22Rv1 (cell line): ENCODE results near the gene TIMM44.

ENCODE experiments used
- ZFX ChIP-seq: fragments of 450-650 bp; IDR thresholded peaks from 2 replicates; pipeline ENCODE4 v1.6.1; 2017; ENCODE audit warnings: antibody characterized with exemption, borderline replicate concordance
- TF ChIP-seq, protein P1 (sequence below): fragments of 450-650 bp; IDR thresholded peaks from 2 replicates; pipeline ENCODE4 v1.5.1; 2017; ENCODE audit warnings: mild to moderate bottlenecking

DNA sequence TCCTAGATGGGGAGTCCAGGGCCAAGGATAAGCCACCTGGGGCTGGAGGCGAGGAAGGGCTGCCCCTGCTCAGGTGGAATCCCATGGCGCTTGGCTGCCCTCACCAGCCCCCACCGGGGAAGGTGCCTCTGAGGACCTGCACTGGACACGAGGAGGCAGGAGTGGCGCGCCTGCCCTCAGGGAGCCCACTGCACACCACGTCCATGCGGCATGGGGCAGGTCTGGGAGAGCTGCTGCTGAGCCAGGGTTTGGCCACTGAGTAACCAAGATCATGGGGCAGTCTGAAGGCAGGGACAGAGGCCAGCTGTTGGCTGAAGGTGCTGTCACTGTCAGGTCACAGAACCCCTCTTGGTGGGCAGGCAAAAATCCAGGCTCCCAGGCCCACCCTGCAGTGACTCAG is 36.1 kb upstream of the TIMM44 start:
- TF ChIP-seq, protein P1, sequence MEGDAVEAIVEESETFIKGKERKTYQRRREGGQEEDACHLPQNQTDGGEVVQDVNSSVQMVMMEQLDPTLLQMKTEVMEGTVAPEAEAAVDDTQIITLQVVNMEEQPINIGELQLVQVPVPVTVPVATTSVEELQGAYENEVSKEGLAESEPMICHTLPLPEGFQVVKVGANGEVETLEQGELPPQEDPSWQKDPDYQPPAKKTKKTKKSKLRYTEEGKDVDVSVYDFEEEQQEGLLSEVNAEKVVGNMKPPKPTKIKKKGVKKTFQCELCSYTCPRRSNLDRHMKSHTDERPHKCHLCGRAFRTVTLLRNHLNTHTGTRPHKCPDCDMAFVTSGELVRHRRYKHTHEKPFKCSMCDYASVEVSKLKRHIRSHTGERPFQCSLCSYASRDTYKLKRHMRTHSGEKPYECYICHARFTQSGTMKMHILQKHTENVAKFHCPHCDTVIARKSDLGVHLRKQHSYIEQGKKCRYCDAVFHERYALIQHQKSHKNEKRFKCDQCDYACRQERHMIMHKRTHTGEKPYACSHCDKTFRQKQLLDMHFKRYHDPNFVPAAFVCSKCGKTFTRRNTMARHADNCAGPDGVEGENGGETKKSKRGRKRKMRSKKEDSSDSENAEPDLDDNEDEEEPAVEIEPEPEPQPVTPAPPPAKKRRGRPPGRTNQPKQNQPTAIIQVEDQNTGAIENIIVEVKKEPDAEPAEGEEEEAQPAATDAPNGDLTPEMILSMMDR: no peak
- TF ChIP-seq ZFX: no peak
